Stimulated activated naive B cell treated with anti-CD40 and anti-IgM and Interleukin-4, amounts not matched to agents 10 μg/mL and 1 μg/mL and 100 μg/mL, for 72 hours (primary cell): ENCODE data around the gene ZNF318.
"Not testable (repeated sequence)": the region's sequence is repeated elsewhere in the genome, so short reads cannot be mapped to it uniquely, and the experiment has no call there.

ENCODE experiments used
- ATAC-seq, 2 donors: fragments of 150-1000 bp; cut with Tn5 transposase; replicated peaks; 2 replicates each; pipeline ENCODE4 v1.10.0; 2021; ENCODE audit warnings: moderate library complexity in 1 of 2
- DNase-seq: peaks from one replicate; pipeline ENCODE4 v3.0.0; 2021
- H3K27ac Mint-ChIP-seq: one replicate; pipeline ENCODE4 v1.8.0; 2022; ENCODE audit warnings: mild to moderate bottlenecking, mixed read lengths
- H3K27me3 Mint-ChIP-seq, 2 donors: one replicate each; pipeline ENCODE4 v1.8.0; 2022; ENCODE audit warnings: mixed read lengths in 2 of 2
- H3K36me3 Mint-ChIP-seq, 2 donors: one replicate each; pipeline ENCODE4 v1.8.0; 2022; ENCODE audit warnings: mixed read lengths in 2 of 2, mild to moderate bottlenecking in 1 of 2
- H3K4me1 Mint-ChIP-seq, 2 donors: one replicate each; pipeline ENCODE4 v1.8.0; 2022; ENCODE audit warnings: mixed read lengths in 2 of 2, mild to moderate bottlenecking in 1 of 2
- H3K4me3 Mint-ChIP-seq, 2 donors: one replicate each; pipeline ENCODE4 v1.8.0; 2022; ENCODE audit warnings: mild to moderate bottlenecking in 2 of 2, mixed read lengths in 2 of 2, moderate library complexity in 1 of 2
- H3K9me3 Mint-ChIP-seq, 2 donors: one replicate each; pipeline ENCODE4 v1.8.0; 2022; ENCODE audit warnings: mixed read lengths in 2 of 2, mild to moderate bottlenecking in 1 of 2

ZNF318 gene

GRCh38 chr6:43308101-43308989, 61.1 kb downstream of the ZNF318 start, which contains the start of gene CRIP3:
Gene CRIP3, minus strand, starts transcription at chr6:43308826. Its CDS starts 34 bp downstream, at chr6:43308792.
- Mint-ChIP-seq H3K4me1 (peaks cover 27 to 65% of the 10 kb centered on the region in 2 donors), H3K27me3 (no peaks in the 10 kb centered on the region), H3K4me3 (peak within 1 kb of the TSS; percentile 91 to 94), H3K9me3 (no peaks in the 10 kb centered on the region), H3K27ac (peak within 1 kb of the TSS; percentile 80), H3K36me3 (peaks cover 6 to 19% of the 10 kb centered on the region in 2 donors)
- ATAC-seq (peak; percentile 82), DNase-seq (peak; percentile 52)

- DNase-seq (no peak), ATAC-seq (no peak)
- H3K4me3 Mint-ChIP-seq = peak overlapping the region; percentile 91 to 94
- H3K4me1 Mint-ChIP-seq = peaks cover 21 to 58% of the 10 kb centered on the region in 2 donors
- H3K36me3 Mint-ChIP-seq = peaks cover 6 to 11% of the 10 kb centered on the region in 2 donors
- H3K27me3 Mint-ChIP-seq = no peaks in the 10 kb centered on the region
- no peak overlapping the region for H3K27ac Mint-ChIP-seq
- no peaks in the 10 kb centered on the region for H3K9me3 Mint-ChIP-seq
These were observed 61.9 kb downstream of the ZNF318 start for GRCh38 chr6:43307451-43308100.

- DNase-seq (no peak), ATAC-seq (no peak)
- Mint-ChIP-seq H3K27ac (no peak overlapping the region), H3K4me3 (no peak overlapping the region), H3K36me3 (peaks cover 6 to 11% of the 10 kb centered on the region in 2 donors), H3K27me3 (no peaks in the 10 kb centered on the region), H3K9me3 (no peaks in the 10 kb centered on the region), H3K4me1 (peaks cover 16 to 48% of the 10 kb centered on the region in 2 donors)
These were observed 63.4 kb downstream of the ZNF318 start for GRCh38 chr6:43306086-43306485.

- Mint-ChIP-seq H3K36me3 (peaks cover 6 to 11% of the 10 kb centered on the region in 2 donors), H3K4me3 (no peak overlapping the region), H3K27ac (peak overlapping the region; percentile 25), H3K27me3 (peaks cover 0 to 4% of the 10 kb centered on the region in 2 donors), H3K9me3 (no peaks in the 10 kb centered on the region), H3K4me1 (peaks cover 14 to 41% of the 10 kb centered on the region in 2 donors)
- DNase-seq (no peak), ATAC-seq (no peak)
These were observed 64.6 kb downstream of the ZNF318 start for GRCh38 chr6:43304882-43305281.

- Mint-ChIP-seq H3K36me3 (peaks cover 6 to 11% of the 10 kb centered on the region in 2 donors), H3K27me3 (peaks cover 0 to 5% of the 10 kb centered on the region in 2 donors), H3K9me3 (no peaks in the 10 kb centered on the region), H3K4me3 (no peak overlapping the region), H3K4me1 (peaks cover 16 to 41% of the 10 kb centered on the region in 2 donors), H3K27ac (no peak overlapping the region)
- DNase-seq = no peak
- ATAC-seq = no peak
These were observed 65.1 kb downstream of the ZNF318 start for GRCh38 chr6:43304361-43304760.

GRCh38 chr6:43303751-43304331, 65.6 kb downstream of the ZNF318 start:
- H3K9me3 Mint-ChIP-seq = no peaks in the 10 kb centered on the region
- DNase-seq = no peak
- H3K27ac Mint-ChIP-seq = peak overlapping the region; percentile 33
- peaks cover 6 to 11% of the 10 kb centered on the region in 2 donors for H3K36me3 Mint-ChIP-seq
- H3K4me1 Mint-ChIP-seq = peaks cover 16 to 36% of the 10 kb centered on the region in 2 donors
- no peak for ATAC-seq
- H3K4me3 Mint-ChIP-seq = no peak overlapping the region
- H3K27me3 Mint-ChIP-seq = peaks cover 0 to 5% of the 10 kb centered on the region in 2 donors

GRCh38 chr6:43303006-43303405, 66.4 kb downstream of the ZNF318 start:
- ATAC-seq, H3K27me3 Mint-ChIP-seq, H3K9me3 Mint-ChIP-seq, H3K27ac Mint-ChIP-seq, DNase-seq, H3K4me3 Mint-ChIP-seq: not testable (repeated sequence)
- H3K4me1 Mint-ChIP-seq = peaks cover 14 to 28% of the 10 kb centered on the region in 2 donors
- H3K36me3 Mint-ChIP-seq = peaks cover 6 to 11% of the 10 kb centered on the region in 2 donors

- Mint-ChIP-seq H3K27ac (no peak overlapping the region), H3K36me3 (peaks cover 6 to 11% of the 10 kb centered on the region in 2 donors), H3K9me3 (no peaks in the 10 kb centered on the region), H3K4me1 (peaks cover 11 to 19% of the 10 kb centered on the region in 2 donors), H3K4me3 (no peak overlapping the region), H3K27me3 (peaks cover 1 to 5% of the 10 kb centered on the region in 2 donors)
- no peak for ATAC-seq
- no peak for DNase-seq
These were observed 67.3 kb downstream of the ZNF318 start for GRCh38 chr6:43302126-43302525.

GRCh38 chr6:43301081-43301870, 68.2 kb downstream of the ZNF318 start:
- Mint-ChIP-seq H3K27ac (peak overlapping the region; percentile 72), H3K36me3 (peaks cover 4 to 6% of the 10 kb centered on the region in 2 donors), H3K4me1 (peaks cover 9 to 12% of the 10 kb centered on the region in 2 donors)

GRCh38 chr6:43299338-43300293, 69.8 kb downstream of the ZNF318 start:
- H3K27ac Mint-ChIP-seq = peak overlapping the region; percentile 1
- ATAC-seq (peak; percentile 34 to 39), DNase-seq (no peak)
- peaks cover 4 to 7% of the 10 kb centered on the region in 2 donors for H3K4me1 Mint-ChIP-seq
- H3K9me3 Mint-ChIP-seq = no peaks in the 10 kb centered on the region
- H3K27me3 Mint-ChIP-seq = peaks cover 10 to 11% of the 10 kb centered on the region in 2 donors
- no peaks in the 10 kb centered on the region for H3K36me3 Mint-ChIP-seq
- no peak overlapping the region for H3K4me3 Mint-ChIP-seq

More at GRCh38 chr6:43301081-43301870, 68.2 kb downstream of the ZNF318 start:
- Mint-ChIP-seq H3K9me3 (no peaks in the 10 kb centered on the region), H3K4me3 (no peak overlapping the region), H3K27me3 (peaks cover 10% of the 10 kb centered on the region in 2 donors)
- DNase-seq (no peak), ATAC-seq (no peak)

- no peaks in the 10 kb centered on the region for H3K9me3 Mint-ChIP-seq
- ATAC-seq (no peak), DNase-seq (no peak)
- peaks cover 10 to 11% of the 10 kb centered on the region in 2 donors for H3K27me3 Mint-ChIP-seq
- H3K4me3 Mint-ChIP-seq = no peak overlapping the region
- no peak overlapping the region for H3K27ac Mint-ChIP-seq
- peaks cover 4 to 7% of the 10 kb centered on the region in 2 donors for H3K4me1 Mint-ChIP-seq
- H3K36me3 Mint-ChIP-seq = no peaks in the 10 kb centered on the region
These were observed 70.7 kb downstream of the ZNF318 start for GRCh38 chr6:43298565-43299337.
